Natural killer cell (primary cell): ENCODE results near the gene IGSF6. TPM values are rescaled to one million over a fixed set of nuclear protein-coding genes. Genes with fewer than 3 reads are reported as not detected.

Experiments
- ATAC-seq, 3 donors: fragments of 150-1000 bp in 2 of 3; fragments of 200-7000 bp in 1 of 3; cut with Tn5 transposase; 1 replicate in 1 of 3; 2 replicates in 2 of 3; pipeline ENCODE4 v1.10.0; 2021; ENCODE audit warnings: mild to moderate bottlenecking in 2 of 3, moderate library complexity in 2 of 3
- DNase-seq, 2 donors: peaks; one replicate each; pipeline versions ENCODE4 v3.0.0 to v3.0.0-alpha.2; 2013 to 2021; ENCODE audit warnings: mixed read lengths in 1 of 2
- H3K27ac ChIP-seq: one replicate; pipeline ENCODE4 v1.5.1; 2013; ENCODE audit warnings: mild to moderate bottlenecking, low read length
- H3K27me3 ChIP-seq: one replicate; pipeline ENCODE4 v1.6.1; 2013; ENCODE audit warnings: low read length; ENCODE audit not compliant: control insufficient read depth, insufficient read depth
- H3K36me3 ChIP-seq: one replicate; pipeline ENCODE4 v1.6.1; 2013; ENCODE audit warnings: low read length; ENCODE audit not compliant: control insufficient read depth, insufficient read depth
- H3K4me1 ChIP-seq: one replicate; pipeline ENCODE4 v1.6.1; 2013; ENCODE audit warnings: low read length; ENCODE audit not compliant: control insufficient read depth, insufficient read depth
- H3K4me3 ChIP-seq: one replicate; pipeline ENCODE4 v1.5.1; 2013; ENCODE audit warnings: low read length
- H3K9me3 ChIP-seq: one replicate; pipeline ENCODE4 v1.6.1; 2013; ENCODE audit warnings: low read length; ENCODE audit not compliant: control insufficient read depth, insufficient read depth
- H3K27ac Mint-ChIP-seq, 2 donors: one replicate each; pipeline ENCODE4 v1.8.0; 2022; ENCODE audit warnings: mild to moderate bottlenecking in 2 of 2, mixed read lengths in 2 of 2, moderate library complexity in 1 of 2
- H3K27me3 Mint-ChIP-seq, 2 donors: one replicate each; pipeline ENCODE4 v1.8.0; 2022; ENCODE audit warnings: low read depth in 2 of 2, mixed read lengths in 2 of 2
- H3K36me3 Mint-ChIP-seq: one replicate; pipeline ENCODE4 v1.8.0; 2022; ENCODE audit warnings: mixed read lengths
- H3K4me1 Mint-ChIP-seq, 2 donors: one replicate each; pipeline ENCODE4 v1.8.0; 2022; ENCODE audit warnings: mixed read lengths in 2 of 2
- H3K4me3 Mint-ChIP-seq: one replicate; pipeline ENCODE4 v1.8.0; 2022; ENCODE audit warnings: mild to moderate bottlenecking, moderate library complexity, mixed read lengths
- H3K9me3 Mint-ChIP-seq, 2 donors: one replicate each; pipeline ENCODE4 v1.8.0; 2022; ENCODE audit warnings: mixed read lengths in 2 of 2
- CTCF ChIP-seq: fragments of 200-600 bp; IDR thresholded peaks from one replicate; pipeline ENCODE4 v1.8.0; 2022; ENCODE audit warnings: antibody characterized with exemption
- WGBS: methylation state at CpG from one replicate; pipeline ENCODE4 v1.1.7; 2013; ENCODE audit warnings: missing lambda C conversion rate; ENCODE audit not compliant: insufficient coverage; 5-methylcytosine and 5-hydroxymethylcytosine counted together
- intact Hi-C: fragments of 100-400 bp; cut with micrococcal nuclease; formaldehyde crosslinking; loops from one replicate; pipeline ENCODE4 v1.14.2; 2022
- total RNA-seq, 4 donors: library from RNA; stranded (reverse); fragments of 120-200 nt in 1 of 4; gene quantifications; one replicate each; pipeline versions ENCODE4 v1.2.3 to v1.2.4, GENCODE V29; 2013 to 2022

Gene IGSF6
- total RNA-seq, 3 donors from 2014 or later (not counting 1 experiment from before 2014, with no cell fraction given), result 2.2 to 4.4 (median 2.6) TPM

- no peak for TF ChIP-seq CTCF
- Mint-ChIP-seq H3K9me3 (no peaks in the 10 kb centered on the region), H3K36me3 (no peaks in the 10 kb centered on the region), H3K27ac (no peak overlapping the region), H3K27me3 (no peaks in the 10 kb centered on the region), H3K4me3 (no peak overlapping the region), H3K4me1 (peaks cover 5 to 10% of the 10 kb centered on the region in 2 donors)
- intact Hi-C loops, result no loop called here
- no peak for ATAC-seq
- no peaks in the 10 kb centered on the region for H3K9me3 ChIP-seq
- no peaks in the 10 kb centered on the region for H3K36me3 ChIP-seq
- WGBS, result 85% methylated on average over 5 of the region's 7 CpGs
- no peak overlapping the region for H3K4me3 ChIP-seq
- no peak overlapping the region for H3K27ac ChIP-seq
- H3K4me1 ChIP-seq, result peaks cover 7% of the 10 kb centered on the region
- DNase-seq, result no peak
- H3K27me3 ChIP-seq, result no peaks in the 10 kb centered on the region
These were observed 58.7 kb downstream of the IGSF6 start for GRCh38 chr16:21593530-21594289.

- Histone ChIP-seq H3K27me3 (no peaks in the 10 kb centered on the region), H3K4me3 (no peak overlapping the region), H3K4me1 (peaks cover 5% of the 10 kb centered on the region), H3K36me3 (no peaks in the 10 kb centered on the region), H3K9me3 (no peaks in the 10 kb centered on the region), H3K27ac (no peak overlapping the region)
- no peak overlapping the region for H3K27ac Mint-ChIP-seq
- WGBS, result 95% methylated on average over 9 of the region's 9 CpGs
- intact Hi-C loops, result no loop called here
- ATAC-seq (no peak), DNase-seq (no peak)
- no peaks in the 10 kb centered on the region for H3K4me1 Mint-ChIP-seq
- no peak overlapping the region for H3K4me3 Mint-ChIP-seq
- no peaks in the 10 kb centered on the region for H3K9me3 Mint-ChIP-seq
- TF ChIP-seq CTCF, result no peak
- H3K36me3 Mint-ChIP-seq, result no peaks in the 10 kb centered on the region
- no peaks in the 10 kb centered on the region for H3K27me3 Mint-ChIP-seq
These were observed 60.2 kb downstream of the IGSF6 start for GRCh38 chr16:21592191-21592590.

GRCh38 chr16:21590796-21591195 lies 61.6 kb downstream of the IGSF6 start:
- TF ChIP-seq CTCF, result no peak
- no peaks in the 10 kb centered on the region for H3K4me1 Mint-ChIP-seq
- no peaks in the 10 kb centered on the region for H3K27me3 Mint-ChIP-seq
- H3K27ac Mint-ChIP-seq, result no peak overlapping the region
- WGBS, result 73% methylated on average over 1 of the region's 2 CpGs
- no peak overlapping the region for H3K4me3 Mint-ChIP-seq
- DNase-seq (no peak), ATAC-seq (no peak)
- Histone ChIP-seq H3K27me3 (no peaks in the 10 kb centered on the region), H3K27ac (no peak overlapping the region), H3K36me3 (no peaks in the 10 kb centered on the region), H3K9me3 (no peaks in the 10 kb centered on the region), H3K4me3 (no peak overlapping the region), H3K4me1 (peaks cover 5% of the 10 kb centered on the region)
- intact Hi-C loops, result no loop called here
- no peaks in the 10 kb centered on the region for H3K9me3 Mint-ChIP-seq
- H3K36me3 Mint-ChIP-seq, result no peaks in the 10 kb centered on the region

- Histone ChIP-seq H3K36me3 (no peaks in the 10 kb centered on the region), H3K27ac (no peak overlapping the region), H3K27me3 (no peaks in the 10 kb centered on the region), H3K4me1 (peaks cover 5% of the 10 kb centered on the region), H3K4me3 (no peak overlapping the region), H3K9me3 (no peaks in the 10 kb centered on the region)
- DNase-seq, result no peak
- no peaks in the 10 kb centered on the region for H3K36me3 Mint-ChIP-seq
- 92% methylated on average over 1 of the region's 2 CpGs for WGBS
- no peak for TF ChIP-seq CTCF
- H3K4me3 Mint-ChIP-seq, result no peak overlapping the region
- H3K9me3 Mint-ChIP-seq, result no peaks in the 10 kb centered on the region
- no peaks in the 10 kb centered on the region for H3K27me3 Mint-ChIP-seq
- no peak overlapping the region for H3K27ac Mint-ChIP-seq
- no peak for ATAC-seq
- H3K4me1 Mint-ChIP-seq, result no peaks in the 10 kb centered on the region
- intact Hi-C loops, result no loop called here
These were observed 62.1 kb downstream of the IGSF6 start for GRCh38 chr16:21590287-21590686.
